Stimulated activated CD4-positive, alpha-beta T cell treated with anti-CD3 and anti-CD28 coated beads, Interleukin-4, amount 100 ng/mL, for 1 hour (primary cell): Measurements from ENCODE around the gene DACT1.

Experiments used
- DNase-seq: peaks from one replicate; pipeline ENCODE4 v3.0.0-alpha.2; 2020

Gene DACT1

GRCh38 chr14:58668848-58669480 lies 31.2 kb downstream of the DACT1 start:
- no peak for DNase-seq

GRCh38 chr14:58669556-58670200 lies 31.9 kb downstream of the DACT1 start:
- no peak for DNase-seq

- DNase-seq = no peak
Measured at GRCh38 chr14:58671024-58671423, 33.3 kb downstream of the DACT1 start.

GRCh38 chr14:58671436-58671835 lies 33.7 kb downstream of the DACT1 start:
- DNase-seq = no peak

- no peak for DNase-seq
Measured at GRCh38 chr14:58673722-58674121, 36.0 kb downstream of the DACT1 start.

GRCh38 chr14:58677001-58677400 lies 39.2 kb downstream of the DACT1 start:
- DNase-seq = no peak

GRCh38 chr14:58677517-58677916 lies 39.8 kb downstream of the DACT1 start:
- DNase-seq = no peak

GRCh38 chr14:58677996-58678395 lies 40.2 kb downstream of the DACT1 start:
- no peak for DNase-seq

GRCh38 chr14:58680698-58681097 lies 42.9 kb downstream of the DACT1 start:
- DNase-seq = no peak

GRCh38 chr14:58687232-58687795 lies 49.6 kb downstream of the DACT1 start:
- DNase-seq = no peak

GRCh38 chr14:58690801-58691516 lies 53.2 kb downstream of the DACT1 start:
- no peak for DNase-seq

- no peak for DNase-seq
Measured at GRCh38 chr14:58693048-58693447, 55.3 kb downstream of the DACT1 start.

GRCh38 chr14:58695514-58695913 lies 57.8 kb downstream of the DACT1 start:
- no peak for DNase-seq

GRCh38 chr14:58697266-58697929 lies 59.6 kb downstream of the DACT1 start:
- no peak for DNase-seq
